ENCODE results near the gene FMOD.
"Not testable (repeated sequence)": the region's sequence is repeated elsewhere in the genome, so short reads cannot be mapped to it uniquely, and the experiment has no call there.

FMOD gene

DNA sequence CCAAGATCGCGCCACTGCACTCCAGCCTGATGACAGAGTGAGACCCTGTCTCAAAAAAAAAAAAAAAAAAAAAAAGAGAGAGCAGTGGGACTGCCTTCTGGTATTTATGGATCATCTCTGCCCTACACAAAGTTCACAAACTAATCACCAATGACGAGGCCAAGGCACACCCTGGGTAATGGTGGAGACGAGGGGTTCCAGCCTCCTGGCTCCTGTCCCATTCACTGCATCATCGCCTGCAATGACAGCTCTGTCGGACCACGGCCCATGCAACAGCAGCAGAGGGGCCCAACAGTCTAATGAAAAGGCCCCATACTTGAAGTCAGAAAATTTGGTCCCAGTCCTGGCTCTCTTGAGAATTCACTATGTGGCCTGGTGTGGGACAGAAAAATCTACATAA, 48.5 kb downstream of the FMOD start:
- no peak overlapping the region for H3K4me3 ChIP-seq (ENCODE audit: low read depth, low read length)
- no peak for DNase-seq (ENCODE audit: low read depth)
- TF ChIP-seq, protein P1, sequence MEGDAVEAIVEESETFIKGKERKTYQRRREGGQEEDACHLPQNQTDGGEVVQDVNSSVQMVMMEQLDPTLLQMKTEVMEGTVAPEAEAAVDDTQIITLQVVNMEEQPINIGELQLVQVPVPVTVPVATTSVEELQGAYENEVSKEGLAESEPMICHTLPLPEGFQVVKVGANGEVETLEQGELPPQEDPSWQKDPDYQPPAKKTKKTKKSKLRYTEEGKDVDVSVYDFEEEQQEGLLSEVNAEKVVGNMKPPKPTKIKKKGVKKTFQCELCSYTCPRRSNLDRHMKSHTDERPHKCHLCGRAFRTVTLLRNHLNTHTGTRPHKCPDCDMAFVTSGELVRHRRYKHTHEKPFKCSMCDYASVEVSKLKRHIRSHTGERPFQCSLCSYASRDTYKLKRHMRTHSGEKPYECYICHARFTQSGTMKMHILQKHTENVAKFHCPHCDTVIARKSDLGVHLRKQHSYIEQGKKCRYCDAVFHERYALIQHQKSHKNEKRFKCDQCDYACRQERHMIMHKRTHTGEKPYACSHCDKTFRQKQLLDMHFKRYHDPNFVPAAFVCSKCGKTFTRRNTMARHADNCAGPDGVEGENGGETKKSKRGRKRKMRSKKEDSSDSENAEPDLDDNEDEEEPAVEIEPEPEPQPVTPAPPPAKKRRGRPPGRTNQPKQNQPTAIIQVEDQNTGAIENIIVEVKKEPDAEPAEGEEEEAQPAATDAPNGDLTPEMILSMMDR (IDR thresholded peaks at IDR 0.05; ENCODE audit: control insufficient read depth, extremely low read depth, insufficient read depth): no peak

DNA sequence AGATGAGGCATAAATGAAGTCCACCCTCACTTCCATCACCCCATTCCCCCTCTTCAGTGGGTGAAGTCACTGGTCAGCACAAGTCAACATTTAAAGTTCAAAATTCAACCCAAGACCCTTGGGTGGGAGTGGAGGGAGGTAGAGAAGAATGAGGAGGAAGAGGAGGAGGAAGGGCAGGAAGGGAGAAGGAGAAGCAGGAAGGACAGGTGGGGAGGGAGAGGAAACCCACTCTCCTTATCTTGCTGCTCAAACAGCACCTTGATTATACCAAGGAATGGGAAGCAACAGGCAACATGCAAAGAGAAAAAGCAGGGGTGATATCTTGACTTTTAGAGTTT, 49.6 kb downstream of the FMOD start:
- no peak for DNase-seq (ENCODE audit: low read depth)
- H3K4me3 ChIP-seq (ENCODE audit: low read depth, low read length): no peak overlapping the region
- TF ChIP-seq, protein P1 (IDR thresholded peaks at IDR 0.05; ENCODE audit: control insufficient read depth, extremely low read depth, insufficient read depth): no peak

DNA sequence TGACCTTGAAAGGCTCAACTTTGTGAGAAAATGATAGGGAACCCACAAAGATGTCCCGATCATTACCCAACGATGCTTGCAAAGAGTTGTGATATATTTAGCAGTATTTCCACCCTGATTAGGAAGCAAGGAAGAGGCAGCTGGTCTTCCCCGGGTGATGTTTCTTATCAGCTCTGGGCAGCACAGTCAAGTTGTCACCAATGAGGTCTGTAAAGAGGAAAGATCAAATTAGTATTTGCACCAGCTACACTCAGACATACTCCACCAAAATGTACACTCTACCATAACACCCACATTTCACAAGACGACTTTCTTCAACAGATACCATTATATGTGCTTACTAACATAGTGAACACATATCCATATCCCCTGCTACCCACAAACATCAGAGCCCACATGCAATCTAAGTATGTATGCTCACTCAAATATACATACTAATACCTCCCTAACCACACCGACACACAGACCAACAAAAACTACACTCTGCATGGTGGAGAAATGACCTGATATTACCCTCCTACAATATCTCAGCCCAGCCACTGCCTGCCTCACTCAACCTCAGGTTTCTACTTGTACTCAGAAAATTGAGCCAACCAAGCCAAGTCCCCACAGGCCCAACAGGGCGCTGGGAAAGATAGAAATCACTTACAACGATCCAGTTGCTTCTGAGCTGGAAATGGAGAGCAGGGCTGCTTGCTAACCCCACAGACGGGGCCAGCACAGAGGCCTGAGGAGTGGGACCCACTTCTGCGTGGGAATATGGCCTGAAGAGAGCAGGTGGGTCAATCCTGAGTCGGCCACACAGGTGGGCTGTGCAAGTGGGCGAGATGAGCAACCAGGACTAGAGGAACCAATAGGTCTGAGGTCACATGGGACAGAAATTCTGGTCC, 50.2 kb downstream of the FMOD start:
- TF ChIP-seq, protein P1 (IDR thresholded peaks at IDR 0.05; ENCODE audit: control insufficient read depth, extremely low read depth, insufficient read depth): no peak
- DNase-seq (ENCODE audit: low read depth): no peak
- H3K4me3 ChIP-seq (ENCODE audit: low read depth, low read length): no peak overlapping the region

DNA sequence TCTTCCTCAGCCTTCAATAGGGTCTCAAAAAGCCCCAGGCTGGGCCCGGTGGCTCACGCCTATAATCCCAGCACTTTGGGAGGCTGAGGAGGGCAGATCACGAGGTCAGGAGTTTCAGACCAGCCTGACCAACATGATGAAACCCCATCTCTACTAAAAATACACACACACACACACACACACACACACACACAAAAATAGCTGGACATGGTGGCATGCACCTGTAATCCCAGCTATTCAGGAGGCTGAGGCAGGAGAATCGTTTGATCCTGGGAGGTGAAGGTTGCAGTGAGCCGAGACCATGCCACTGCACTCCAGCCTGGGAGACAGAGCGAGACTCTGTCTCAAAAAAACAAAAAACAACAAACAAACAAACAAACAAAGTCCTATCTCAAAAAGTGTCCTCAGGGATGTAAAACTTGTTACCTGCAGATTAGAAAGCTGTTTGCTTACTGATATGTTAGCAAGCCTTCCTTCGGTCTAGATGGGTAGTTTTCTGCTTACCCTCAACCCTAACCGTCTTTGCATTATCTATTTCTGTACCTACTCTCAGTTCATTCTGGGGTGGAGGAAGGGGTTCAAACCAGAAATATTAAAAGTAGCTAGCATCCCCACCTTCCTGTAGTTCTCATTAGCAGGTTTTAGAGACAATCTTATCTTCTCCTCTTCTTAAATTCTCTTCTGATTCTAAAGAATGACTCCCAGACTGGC, 51.0 kb downstream of the FMOD start:
- not testable (repeated sequence) for H3K4me3 ChIP-seq (ENCODE audit: low read depth, low read length); DNase-seq (ENCODE audit: low read depth)

DNA sequence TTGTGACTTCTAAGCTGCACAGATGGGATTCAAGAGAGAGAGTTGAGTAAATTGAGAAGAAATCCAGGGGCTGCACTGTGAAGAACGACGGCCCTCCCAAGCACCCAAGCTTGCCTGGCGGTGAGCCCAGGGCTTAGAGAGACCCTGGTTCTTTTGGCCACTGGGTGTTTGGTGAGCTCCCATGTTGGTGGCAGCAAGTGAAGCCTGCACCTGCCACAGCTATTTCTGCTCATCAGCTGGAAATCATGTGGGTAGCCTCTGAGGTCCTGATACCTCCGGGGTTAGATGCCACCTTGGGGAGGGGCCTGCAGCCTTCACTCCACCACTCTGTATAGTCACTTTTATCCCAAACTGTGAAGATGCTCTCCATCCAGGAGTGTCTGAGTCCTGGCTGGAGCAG, 51.8 kb downstream of the FMOD start:
- TF ChIP-seq, protein P1 (IDR thresholded peaks at IDR 0.05; ENCODE audit: control insufficient read depth, extremely low read depth, insufficient read depth): no peak
- no peak for DNase-seq (ENCODE audit: low read depth)
- no peak overlapping the region for H3K4me3 ChIP-seq (ENCODE audit: low read depth, low read length)

DNA sequence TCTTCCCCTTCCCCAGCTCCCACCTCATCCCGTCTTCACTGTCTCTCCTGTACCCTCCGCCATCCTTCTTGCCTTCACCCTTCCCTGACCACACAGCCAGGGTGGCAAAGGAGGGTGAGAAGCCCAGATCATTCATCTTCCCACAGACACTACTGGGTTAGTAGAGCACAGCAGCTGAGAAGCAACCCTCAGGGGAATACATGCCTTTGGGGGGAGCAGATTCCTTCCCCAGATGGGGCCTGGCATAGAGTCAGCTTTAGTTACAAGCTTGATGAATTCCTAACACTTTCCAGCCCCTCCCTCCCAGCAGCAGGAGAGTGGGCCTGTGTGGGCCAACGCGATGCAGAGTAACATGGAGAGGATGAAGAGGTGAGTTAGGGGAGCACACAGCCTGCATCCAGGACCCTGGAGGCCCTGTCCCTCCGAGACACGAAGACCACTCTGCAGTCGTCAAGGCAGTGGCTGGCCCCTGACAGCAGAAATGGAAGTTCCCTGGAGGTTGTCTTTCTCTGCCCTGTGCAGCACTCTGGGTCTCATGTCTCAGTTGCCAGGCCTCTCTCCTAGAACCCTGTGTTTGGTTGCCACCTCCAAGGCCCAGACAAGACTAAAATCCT, 54.4 kb downstream of the FMOD start:
- TF ChIP-seq, protein P1 (IDR thresholded peaks at IDR 0.05; ENCODE audit: control insufficient read depth, extremely low read depth, insufficient read depth): no peak

DNA sequence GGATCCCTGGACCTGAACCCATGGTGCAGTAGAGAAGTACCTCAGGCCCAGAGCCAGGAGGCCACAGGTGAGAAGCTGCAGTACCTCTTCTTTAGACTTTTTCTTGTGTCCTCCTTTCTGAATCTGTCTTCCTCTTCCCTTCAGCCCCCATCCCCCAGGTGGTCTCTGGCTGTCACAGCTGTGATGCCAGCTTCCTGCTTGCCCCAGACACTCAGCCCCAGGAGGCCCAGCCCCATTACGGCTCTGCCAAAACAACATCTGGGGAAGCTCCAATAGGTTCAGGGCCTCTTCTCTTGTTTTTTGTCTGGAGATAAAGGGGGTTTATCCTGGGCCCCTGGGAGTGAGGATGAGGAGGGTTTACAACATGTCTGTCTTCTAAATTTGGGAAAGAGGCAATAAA, 55.1 kb downstream of the FMOD start:
- TF ChIP-seq, protein P1 (IDR thresholded peaks at IDR 0.05; ENCODE audit: control insufficient read depth, extremely low read depth, insufficient read depth): no peak
- H3K4me3 ChIP-seq (ENCODE audit: low read depth, low read length): no peak overlapping the region
- DNase-seq (ENCODE audit: low read depth): no peak

More for the DNA sequence above, 54.4 kb downstream of the FMOD start:
- no peak for DNase-seq (ENCODE audit: low read depth)
- H3K4me3 ChIP-seq (ENCODE audit: low read depth, low read length): no peak overlapping the region
